H9 (cell line): ENCODE measurements around the gene SLC24A3. TPM values are rescaled to one million over a fixed set of nuclear protein-coding genes. Genes with fewer than 3 reads are reported as not detected.

Experiments
- DNase-seq: peaks from one replicate; pipeline ENCODE4 v3.0.0-alpha.2; 2017
- H2AFZ ChIP-seq: one replicate; pipeline ENCODE4 v1.6.1; 2013; ENCODE audit warnings: mild to moderate bottlenecking, low read length, control low read depth, moderate library complexity
- H2AK5ac ChIP-seq: 2 replicates; pipeline ENCODE4 v1.6.1; 2013; ENCODE audit warnings: low read length, control low read depth, mixed read lengths; ENCODE audit not compliant: insufficient read length
- H2BK120ac ChIP-seq: one replicate; pipeline ENCODE4 v1.6.1; 2013; ENCODE audit warnings: low read depth, mild to moderate bottlenecking, low read length, control low read depth, inconsistent platforms; ENCODE audit not compliant: poor library complexity, severe bottlenecking
- H2BK12ac ChIP-seq: 2 replicates; pipeline ENCODE4 v1.6.1; 2013; ENCODE audit warnings: low read length, control low read depth, mixed read lengths, low read depth; ENCODE audit not compliant: insufficient read length
- H2BK15ac ChIP-seq: 2 replicates; pipeline ENCODE4 v1.6.1; 2013; ENCODE audit warnings: low read depth, low read length, control low read depth
- H2BK20ac ChIP-seq: one replicate; pipeline ENCODE4 v1.6.1; 2013; ENCODE audit warnings: low read depth, mild to moderate bottlenecking, low read length, control low read depth, inconsistent platforms; ENCODE audit not compliant: poor library complexity, severe bottlenecking
- H2BK5ac ChIP-seq: 2 replicates; pipeline ENCODE4 v1.6.1; 2013; ENCODE audit warnings: low read length, control low read depth, mixed read lengths; ENCODE audit not compliant: insufficient read length
- H3K14ac ChIP-seq: 2 replicates; pipeline ENCODE4 v1.6.1; 2013; ENCODE audit warnings: low read length, control low read depth; ENCODE audit not compliant: insufficient read depth
- H3K18ac ChIP-seq: 2 replicates; pipeline ENCODE4 v1.6.1; 2013; ENCODE audit warnings: low read depth, mild to moderate bottlenecking, mixed read lengths, low read length, control low read depth; ENCODE audit not compliant: insufficient read length
- H3K23ac ChIP-seq: 2 replicates; pipeline ENCODE4 v1.6.1; 2013; ENCODE audit warnings: low read length, control low read depth, mixed read lengths, low read depth; ENCODE audit not compliant: insufficient read length
- H3K23me2 ChIP-seq: 2 replicates; pipeline ENCODE4 v1.6.1; 2013; ENCODE audit warnings: low read depth, mild to moderate bottlenecking, mixed read lengths, low read length, control low read depth; ENCODE audit not compliant: insufficient read length, poor library complexity, severe bottlenecking
- H3K27ac ChIP-seq: 2 replicates; pipeline ENCODE4 v1.5.1; 2013; ENCODE audit warnings: low read length, control low read depth, mixed read lengths, low read depth; ENCODE audit not compliant: insufficient read length
- H3K27me3 ChIP-seq: 2 replicates; pipeline ENCODE4 v1.6.1; 2013; ENCODE audit warnings: low read length, control low read depth, inconsistent platforms; ENCODE audit not compliant: insufficient read depth
- H3K4ac ChIP-seq: 2 replicates; pipeline ENCODE4 v1.6.1; 2013; ENCODE audit warnings: low read depth, mild to moderate bottlenecking, control low read depth, inconsistent platforms, low read length, moderate library complexity
- H3K4me1 ChIP-seq: 2 replicates; pipeline ENCODE4 v1.6.1; 2013; ENCODE audit warnings: low read length, control low read depth, inconsistent platforms; ENCODE audit not compliant: insufficient read depth
- H3K4me2 ChIP-seq: 2 replicates; pipeline ENCODE4 v1.6.1; 2013; ENCODE audit warnings: low read length, control low read depth, mixed read lengths; ENCODE audit not compliant: insufficient read length, insufficient read depth
- H3K56ac ChIP-seq: 2 replicates; pipeline ENCODE4 v1.6.1; 2013; ENCODE audit warnings: low read depth, mild to moderate bottlenecking, mixed read lengths, low read length, control low read depth; ENCODE audit not compliant: insufficient read length
- H3K79me1 ChIP-seq: 2 replicates; pipeline ENCODE4 v1.6.1; 2013; ENCODE audit warnings: low read depth, mild to moderate bottlenecking, moderate library complexity, low read length, control low read depth, inconsistent platforms; ENCODE audit not compliant: insufficient read depth, poor library complexity, severe bottlenecking
- H3K79me2 ChIP-seq: 2 replicates; pipeline ENCODE4 v1.6.1; 2013; ENCODE audit warnings: low read length, control low read depth, inconsistent platforms; ENCODE audit not compliant: insufficient read depth
- H3K9ac ChIP-seq: 2 replicates; pipeline ENCODE4 v1.6.1; 2013; ENCODE audit warnings: low read length, control low read depth, mixed read lengths; ENCODE audit not compliant: insufficient read length; ENCODE audit errors: extremely low read depth
- H3K9me3 ChIP-seq: one replicate; pipeline ENCODE4 v1.6.1; 2013; ENCODE audit warnings: low read depth, low read length, inconsistent platforms; ENCODE audit not compliant: control insufficient read depth
- H3T11ph ChIP-seq: one replicate; pipeline ENCODE4 v1.6.1; 2013; ENCODE audit warnings: mild to moderate bottlenecking, low read length, control low read depth, inconsistent platforms
- H4K20me1 ChIP-seq: one replicate; pipeline ENCODE4 v1.6.1; 2013; ENCODE audit not compliant: control insufficient read depth, insufficient read length, insufficient read depth
- H4K5ac ChIP-seq: 2 replicates; pipeline ENCODE4 v1.6.1; 2013; ENCODE audit warnings: low read depth, mild to moderate bottlenecking, mixed read lengths, low read length, control low read depth; ENCODE audit not compliant: insufficient read length
- H4K8ac ChIP-seq: replicated peaks from 2 replicates; pipeline ENCODE4 v1.6.1; 2013; ENCODE audit warnings: low read length, control low read depth, mixed read lengths, low read depth; ENCODE audit not compliant: insufficient read length
- H4K91ac ChIP-seq: 2 replicates; pipeline ENCODE4 v1.6.1; 2013; ENCODE audit warnings: low read depth, mild to moderate bottlenecking, moderate library complexity, mixed read lengths, low read length, control low read depth; ENCODE audit not compliant: insufficient read length
- H3K27ac Mint-ChIP-seq, 3 experiments: 2 replicates in 2 of 3; 3 replicates in 1 of 3; pipeline ENCODE4 v1.8.0; 2020 to 2021; ENCODE audit warnings: mixed read lengths in 3 of 3, mild to moderate bottlenecking in 1 of 3, moderate library complexity in 1 of 3
- H3K27me3 Mint-ChIP-seq: 2 replicates; pipeline ENCODE4 v1.8.0; 2021; ENCODE audit warnings: low read depth, mild to moderate bottlenecking, moderate library complexity, mixed read lengths
- H3K36me3 Mint-ChIP-seq, 3 experiments: 2 replicates in 2 of 3; 3 replicates in 1 of 3; pipeline ENCODE4 v1.8.0; 2020 to 2021; ENCODE audit warnings: low read depth in 3 of 3, mixed read lengths in 3 of 3; ENCODE audit not compliant: insufficient read depth in 1 of 3
- H3K4me1 Mint-ChIP-seq, 2 experiments: 2 replicates each; pipeline ENCODE4 v1.8.0; 2020; ENCODE audit warnings: mixed read lengths in 2 of 2
- H3K4me3 Mint-ChIP-seq, 2 experiments: 2 replicates in 1 of 2; 3 replicates in 1 of 2; pipeline ENCODE4 v1.8.0; 2020 to 2021; ENCODE audit warnings: mild to moderate bottlenecking in 2 of 2, mixed read lengths in 2 of 2, moderate library complexity in 1 of 2
- H3K9me3 Mint-ChIP-seq, 2 experiments: 2 replicates in 1 of 2; 3 replicates in 1 of 2; pipeline ENCODE4 v1.8.0; 2020; ENCODE audit warnings: mild to moderate bottlenecking in 2 of 2, mixed read lengths in 2 of 2, moderate library complexity in 1 of 2
- WGBS: extraction: QIAGEN DNeasy Blood & Tissue Kit; methylation state at CpG from one replicate; pipeline ENCODE4 v1.1.7; 2013; ENCODE audit warnings: missing lambda C conversion rate, low lambda C conversion rate, mixed read lengths; ENCODE audit not compliant: insufficient read length; ENCODE audit errors: extremely low coverage; 5-methylcytosine and 5-hydroxymethylcytosine counted together
- total RNA-seq: library from RNA; stranded (reverse); gene quantifications from 2 replicates; pipeline ENCODE4 v1.2.1, GENCODE V29; 2021
- TF ChIP-seq, protein P1 (sequence below): fragments of 200-600 bp; sonication (generic); conservative IDR thresholded peaks from 3 replicates; pipeline ENCODE4 v1.8.0; 2021; ENCODE audit warnings: antibody characterized with exemption, mild to moderate bottlenecking

Gene SLC24A3
- total RNA-seq, 1 experiment from 2014 or later = 0.83 TPM

DNA sequence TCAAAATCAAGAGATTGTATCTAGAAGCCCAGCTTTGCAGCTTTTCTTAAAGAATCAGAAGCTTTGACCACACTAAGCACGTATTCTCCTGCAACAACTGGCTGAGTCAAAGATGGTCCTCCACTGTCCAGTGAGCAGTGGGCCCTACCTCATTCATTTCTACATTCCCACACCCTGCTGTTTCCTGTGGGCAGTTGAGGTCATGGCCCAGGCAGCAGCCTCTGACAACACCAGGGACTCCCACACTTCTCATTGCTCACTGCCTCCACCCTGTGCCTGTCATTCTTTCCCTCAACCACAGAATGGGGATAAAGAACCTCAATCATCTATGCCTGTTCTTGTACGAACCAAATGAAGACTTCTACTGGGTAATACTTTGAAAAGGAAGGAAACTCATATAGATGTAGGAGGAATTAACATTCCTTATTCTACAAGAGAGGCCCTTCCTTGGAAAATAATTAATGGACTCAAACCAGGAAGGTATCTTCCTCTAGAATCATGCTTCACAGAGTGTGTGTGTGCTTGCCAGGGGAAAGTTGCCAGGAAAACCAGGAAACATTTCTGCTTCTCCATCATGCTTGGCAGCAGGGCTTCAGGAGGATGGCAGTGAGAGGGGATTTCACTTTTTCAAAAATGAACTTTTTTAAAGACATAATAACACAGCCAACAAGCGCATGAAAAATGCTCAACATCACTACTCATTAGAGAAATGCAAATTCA lies 353.9 kb downstream of the SLC24A3 start:
- H3K36me3 Mint-ChIP-seq = no peaks in the 10 kb centered on the region; a peak in 3 of 7 replicates
- TF ChIP-seq, protein P1, sequence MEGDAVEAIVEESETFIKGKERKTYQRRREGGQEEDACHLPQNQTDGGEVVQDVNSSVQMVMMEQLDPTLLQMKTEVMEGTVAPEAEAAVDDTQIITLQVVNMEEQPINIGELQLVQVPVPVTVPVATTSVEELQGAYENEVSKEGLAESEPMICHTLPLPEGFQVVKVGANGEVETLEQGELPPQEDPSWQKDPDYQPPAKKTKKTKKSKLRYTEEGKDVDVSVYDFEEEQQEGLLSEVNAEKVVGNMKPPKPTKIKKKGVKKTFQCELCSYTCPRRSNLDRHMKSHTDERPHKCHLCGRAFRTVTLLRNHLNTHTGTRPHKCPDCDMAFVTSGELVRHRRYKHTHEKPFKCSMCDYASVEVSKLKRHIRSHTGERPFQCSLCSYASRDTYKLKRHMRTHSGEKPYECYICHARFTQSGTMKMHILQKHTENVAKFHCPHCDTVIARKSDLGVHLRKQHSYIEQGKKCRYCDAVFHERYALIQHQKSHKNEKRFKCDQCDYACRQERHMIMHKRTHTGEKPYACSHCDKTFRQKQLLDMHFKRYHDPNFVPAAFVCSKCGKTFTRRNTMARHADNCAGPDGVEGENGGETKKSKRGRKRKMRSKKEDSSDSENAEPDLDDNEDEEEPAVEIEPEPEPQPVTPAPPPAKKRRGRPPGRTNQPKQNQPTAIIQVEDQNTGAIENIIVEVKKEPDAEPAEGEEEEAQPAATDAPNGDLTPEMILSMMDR = no peak
- DNase-seq = no peak
- no peak overlapping the region for H3K4me3 Mint-ChIP-seq
- H2AFZ ChIP-seq = no peak overlapping the region
- H4K20me1 ChIP-seq = no peaks in the 10 kb centered on the region
- no peak overlapping the region for H2BK5ac ChIP-seq
- no peaks in the 10 kb centered on the region for H3K4me1 ChIP-seq
- H3K23me2 ChIP-seq = no peaks in the 10 kb centered on the region
- H3K56ac ChIP-seq = no peak overlapping the region
- H3K4ac ChIP-seq = no peak overlapping the region
- H3K79me2 ChIP-seq = no peaks in the 10 kb centered on the region
- H3K4me2 ChIP-seq = no peak overlapping the region
- H4K5ac ChIP-seq = no peak overlapping the region
- H3T11ph ChIP-seq = no peak overlapping the region
- no peak overlapping the region; a peak in 1 of 7 replicates for H3K27ac Mint-ChIP-seq
- H4K91ac ChIP-seq = no peak overlapping the region
- no peak overlapping the region for H2BK15ac ChIP-seq
- H2BK12ac ChIP-seq = no peak overlapping the region
- peaks cover 7% of the 10 kb centered on the region; the same call in 1 of the 2 replicates for H3K27me3 Mint-ChIP-seq
- no peaks in the 10 kb centered on the region for H3K79me1 ChIP-seq
- no peak overlapping the region for H3K14ac ChIP-seq
- H3K4me1 Mint-ChIP-seq = peaks cover 2 to 5% of the 10 kb centered on the region in 2 experiments; a peak in 1 of 4 replicates
- H3K9me3 ChIP-seq = no peaks in the 10 kb centered on the region
- H2BK120ac ChIP-seq = no peak overlapping the region
- WGBS = no CpG with 5 or more reads among the region's 3 CpGs
- H2BK20ac ChIP-seq = no peak overlapping the region
- no peak overlapping the region for H2AK5ac ChIP-seq
- H3K18ac ChIP-seq = no peak overlapping the region
- no peak overlapping the region for H3K23ac ChIP-seq
- H3K9me3 Mint-ChIP-seq = peaks cover 4 to 8% of the 10 kb centered on the region in 2 experiments; a peak in 4 of 5 replicates
- H3K27ac ChIP-seq = no peak overlapping the region
- H3K9ac ChIP-seq = no peak overlapping the region
- no peak overlapping the region for H4K8ac ChIP-seq
- no peaks in the 10 kb centered on the region for H3K27me3 ChIP-seq
